A549 treated with Mapracorat at 1 μM for 4 hours (cell line): ENCODE measurements around the gene LIMK1. TPM values are rescaled to one million over a fixed set of nuclear protein-coding genes. Genes with fewer than 3 reads are reported as not detected.

Experiments used
- total RNA-seq: library from RNA; stranded (reverse); fragments of 200-300 nt; extraction: Qiagen RNA extraction; gene quantifications from 5 replicates; pipeline ENCODE4 v1.2.3, GENCODE V29; 2022

The LIMK1 gene
- total RNA-seq: 27.2 to 33.3 TPM (median 31.9 TPM) in 5 replicates

GRCh38 chr7:74083117-74083876 lies at the start of gene LIMK1:
Gene LIMK1, plus strand, starts transcription at chr7:74083804. Its CDS starts 187 bp downstream, at chr7:74083991.

Other genes starting within 250 kb of the LIMK1 start
- 6.3 to 12.0 TPM (median 10.8 TPM) in 5 replicates for gene METTL27, start 241.3 kb upstream of the LIMK1 start, total RNA-seq
- gene TMEM270, start 222.6 kb upstream of the LIMK1 start, total RNA-seq: 0.16 to 0.40 TPM (median 0.22 TPM) in 3 of 5 replicates, not detected in the others
- gene ELN, start 55.6 kb upstream of the LIMK1 start, total RNA-seq: 0.05 to 0.10 TPM (median 0.06 TPM) in 3 of 5 replicates, not detected in the others
- gene EIF4H, start 90.6 kb downstream of the LIMK1 start, total RNA-seq: 298 to 323 TPM (median 306 TPM) in 5 replicates
- 0.69 to 1.4 TPM (median 1.1 TPM) in 5 replicates for gene LAT2, start 126.2 kb downstream of the LIMK1 start, total RNA-seq
- 53.3 to 64.9 TPM (median 54.5 TPM) in 5 replicates for gene RFC2, start 170.6 kb downstream of the LIMK1 start, total RNA-seq
- 11.9 to 18.2 TPM (median 15.5 TPM) in 5 replicates for gene CLIP2, start 205.6 kb downstream of the LIMK1 start, total RNA-seq